Peyer's patch (tissue), 4 donors: ENCODE data around the gene SLC35E1.

ENCODE experiments used
- CTCF ChIP-seq, 6 experiments: fragments of 450-650 bp in 4 of 6; fragments of 200-600 bp in 2 of 6; sonication (generic) in 1 of 6; IDR thresholded peaks; one replicate each; pipeline ENCODE4 v1.5.1; 2017 to 2019; ENCODE audit warnings: antibody characterized with exemption in 6 of 6, mild to moderate bottlenecking in 3 of 6, moderate library complexity in 1 of 6
- POLR2A ChIP-seq, 2 donors: fragments of 450-650 bp; IDR thresholded peaks; one replicate each; pipeline ENCODE4 v1.5.1; 2017; ENCODE audit warnings: antibody characterized with exemption in 2 of 2, mild to moderate bottlenecking in 2 of 2, moderate library complexity in 2 of 2

- peak in 1 of 6 experiments; percentile 4 for TF ChIP-seq CTCF (IDR thresholded peaks at IDR 0.05)
- TF ChIP-seq POLR2A (IDR thresholded peaks at IDR 0.05) = no peak
Observed at GRCh38 chr19:16594681-16595091, 22.5 kb upstream of the SLC35E1 start.
